Vagina (tissue), 2 donors: Measurements from ENCODE around the gene IMMT.

Experiments
- CTCF ChIP-seq, 3 experiments: fragments of 450-650 bp in 2 of 3; fragments of 200-600 bp in 1 of 3; sonication (generic) in 1 of 3; IDR thresholded peaks; one replicate each; pipeline ENCODE4 v1.5.1; 2017 to 2019; ENCODE audit warnings: antibody characterized with exemption in 3 of 3, mild to moderate bottlenecking in 2 of 3, moderate library complexity in 2 of 3
- POLR2A ChIP-seq, 2 donors: fragments of 450-650 bp; IDR thresholded peaks; one replicate each; pipeline ENCODE4 v1.6.1; 2017; ENCODE audit warnings: antibody characterized with exemption in 2 of 2, mild to moderate bottlenecking in 2 of 2, moderate library complexity in 2 of 2
- POLR2AphosphoS5 ChIP-seq, 2 donors: sonication (generic); formaldehyde crosslinking; IDR thresholded peaks; one replicate each; pipeline ENCODE4 v1.9.0; 2017; ENCODE audit warnings: antibody characterized with exemption in 2 of 2, mild to moderate bottlenecking in 2 of 2, low read depth in 1 of 2; ENCODE audit not compliant: insufficient read depth in 1 of 2

GRCh38 chr2:86239745-86240144, 44.5 kb upstream of the IMMT start:
- TF ChIP-seq CTCF (IDR thresholded peaks at IDR 0.05) (no peak), POLR2AphosphoS5 (IDR thresholded peaks at IDR 0.05; ENCODE audit: insufficient read depth in 1 of 2, low read depth in 1 of 2) (no peak), POLR2A (IDR thresholded peaks at IDR 0.05) (no peak)
